Measurements from ENCODE around the gene NDUFS3.

The NDUFS3 gene

DNA sequence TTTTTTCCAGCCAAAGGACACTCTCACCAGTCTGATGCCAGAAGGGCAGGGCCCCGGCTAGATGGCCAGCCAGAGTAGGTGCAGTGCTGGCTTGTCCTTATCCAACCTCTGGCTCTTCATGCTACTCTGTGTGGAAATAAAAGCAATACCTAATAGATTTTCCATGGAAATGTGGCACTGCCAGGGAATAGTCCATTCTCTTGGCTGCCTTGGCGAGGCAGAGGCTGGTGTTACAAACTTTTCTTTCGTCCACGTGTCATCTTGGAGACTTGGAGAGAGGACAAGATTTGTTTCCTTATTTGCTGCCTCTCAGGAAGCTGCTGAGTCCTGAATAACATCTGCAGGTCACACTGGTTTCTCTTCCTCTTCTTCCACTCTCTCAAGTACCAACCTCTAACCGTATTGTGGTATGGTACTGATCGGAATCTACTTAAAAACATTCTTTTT lies 32.5 kb downstream of the NDUFS3 start:
- Mint-ChIP-seq H3K27me3 (no peaks in the 10 kb centered on the region), H3K27ac (peak overlapping the region; percentile 55), H3K4me3 (no peak overlapping the region), H3K9me3 (no peaks in the 10 kb centered on the region), H3K36me3 (ENCODE audit: low read depth) (peaks cover 65% of the 10 kb centered on the region), H3K4me1 (ENCODE audit: low read depth) (peaks cover 30% of the 10 kb centered on the region)
- intact Hi-C loops (cut with micrococcal nuclease), result loop anchor here (5.0 to 10.0 kb wide), 2 partner anchors 34 to 57 kb away; partner anchors contain the start of genes CELF1, KBTBD4 and NDUFS3

DNA sequence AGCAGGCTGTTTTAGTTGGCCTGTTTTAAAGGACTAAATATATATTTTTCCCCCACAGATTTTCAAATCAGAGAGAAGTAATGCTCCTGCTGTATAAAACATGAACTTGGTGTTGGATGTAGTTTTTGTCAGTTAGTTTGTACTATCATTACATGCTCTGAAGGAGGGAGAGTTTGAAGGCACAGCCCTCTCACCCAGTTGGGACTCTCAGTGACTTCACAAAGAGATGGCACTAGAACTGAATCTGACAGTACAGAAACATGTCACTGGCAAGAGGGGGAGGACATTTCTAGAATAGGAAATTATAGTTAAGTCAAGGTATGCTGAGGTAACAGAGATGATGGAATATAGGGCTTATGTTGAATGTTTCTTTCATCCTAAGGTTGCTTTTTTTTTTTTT lies 36.4 kb downstream of the NDUFS3 start:
- H3K36me3 Mint-ChIP-seq (ENCODE audit: low read depth), result peaks cover 64% of the 10 kb centered on the region
- H3K4me3 Mint-ChIP-seq, result no peak overlapping the region
- no peak overlapping the region for H3K27ac Mint-ChIP-seq
- intact Hi-C loops (cut with micrococcal nuclease), result loop anchor here (5.0 to 10.0 kb wide), 2 partner anchors 60 to 128 kb away; partner anchors contain the start of gene CELF1
- no peaks in the 10 kb centered on the region for H3K9me3 Mint-ChIP-seq
- no peaks in the 10 kb centered on the region for H3K27me3 Mint-ChIP-seq
- peaks cover 25% of the 10 kb centered on the region for H3K4me1 Mint-ChIP-seq (ENCODE audit: low read depth)

DNA sequence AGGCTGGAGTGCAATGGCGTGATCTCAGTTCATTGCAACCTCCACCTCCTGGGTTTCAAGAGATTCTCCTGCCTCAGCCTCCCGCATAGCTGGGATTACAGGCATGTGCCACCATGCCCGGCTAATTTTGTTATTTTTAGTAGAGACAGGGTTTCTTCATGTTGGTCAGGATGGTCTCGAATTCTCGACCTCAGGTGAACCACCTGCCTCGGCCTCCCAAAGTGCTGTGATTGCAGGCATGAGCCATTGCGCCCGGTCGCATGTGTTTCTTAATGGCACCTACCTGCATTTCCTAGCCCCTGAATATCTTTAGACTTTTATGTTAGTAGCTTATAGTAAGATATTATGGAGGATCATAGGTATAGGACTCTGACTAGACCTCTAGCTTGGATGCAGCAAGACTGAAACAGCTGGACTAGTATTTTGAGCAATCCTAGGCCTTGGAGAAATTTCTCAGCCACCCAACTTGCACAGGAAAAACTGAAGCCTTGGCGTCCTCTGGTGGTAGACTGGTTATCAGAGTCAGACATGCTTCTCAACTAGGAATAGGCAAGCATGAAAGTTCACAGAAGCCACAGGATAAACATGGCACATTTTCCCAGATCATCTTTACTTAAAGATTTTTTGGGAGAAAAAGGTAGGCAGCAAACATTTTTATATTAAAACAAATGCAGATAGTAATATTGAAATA lies 38.0 kb downstream of the NDUFS3 start:
- no peaks in the 10 kb centered on the region for H3K27me3 Mint-ChIP-seq
- intact Hi-C loops (cut with micrococcal nuclease), result loop anchor here (5.0 to 10.0 kb wide), 2 partner anchors 62 to 130 kb away; partner anchors contain the start of gene CELF1

DNA sequence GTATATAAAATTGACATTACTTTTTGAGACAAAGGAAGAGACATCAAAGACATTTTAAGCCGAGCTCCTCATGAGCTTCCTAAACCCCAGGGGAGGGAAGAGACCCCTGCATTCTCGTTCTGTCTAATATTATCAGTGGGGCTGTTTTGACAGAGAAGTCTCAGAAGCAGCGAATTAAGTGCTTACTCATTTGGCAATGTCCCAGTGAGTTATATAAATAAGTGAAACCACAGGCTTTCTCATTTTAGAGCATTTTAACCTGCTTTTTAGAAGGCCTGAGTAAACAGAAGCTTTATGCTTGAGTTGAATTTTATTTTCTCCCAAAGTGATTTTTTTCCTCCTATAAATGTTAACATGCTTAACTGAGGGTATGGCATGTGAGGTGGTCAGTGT lies 38.5 kb downstream of the NDUFS3 start:
- peaks cover 7% of the 10 kb centered on the region for H3K4me1 Mint-ChIP-seq (ENCODE audit: low read depth)
- intact Hi-C loops (cut with micrococcal nuclease), result loop anchor here (5.0 to 10.0 kb wide), 2 partner anchors 63 to 130 kb away; partner anchors contain the start of gene CELF1
- no peak overlapping the region for H3K27ac Mint-ChIP-seq
- no peaks in the 10 kb centered on the region for H3K9me3 Mint-ChIP-seq
- H3K4me3 Mint-ChIP-seq, result no peak overlapping the region
- no peaks in the 10 kb centered on the region for H3K27me3 Mint-ChIP-seq
- peaks cover 72% of the 10 kb centered on the region for H3K36me3 Mint-ChIP-seq (ENCODE audit: low read depth)

More for the DNA sequence above, 38.0 kb downstream of the NDUFS3 start:
- peaks cover 66% of the 10 kb centered on the region for H3K36me3 Mint-ChIP-seq (ENCODE audit: low read depth)
- no peak overlapping the region for H3K27ac Mint-ChIP-seq
- peaks cover 13% of the 10 kb centered on the region for H3K4me1 Mint-ChIP-seq (ENCODE audit: low read depth)
- no peaks in the 10 kb centered on the region for H3K9me3 Mint-ChIP-seq
- H3K4me3 Mint-ChIP-seq, result no peak overlapping the region

DNA sequence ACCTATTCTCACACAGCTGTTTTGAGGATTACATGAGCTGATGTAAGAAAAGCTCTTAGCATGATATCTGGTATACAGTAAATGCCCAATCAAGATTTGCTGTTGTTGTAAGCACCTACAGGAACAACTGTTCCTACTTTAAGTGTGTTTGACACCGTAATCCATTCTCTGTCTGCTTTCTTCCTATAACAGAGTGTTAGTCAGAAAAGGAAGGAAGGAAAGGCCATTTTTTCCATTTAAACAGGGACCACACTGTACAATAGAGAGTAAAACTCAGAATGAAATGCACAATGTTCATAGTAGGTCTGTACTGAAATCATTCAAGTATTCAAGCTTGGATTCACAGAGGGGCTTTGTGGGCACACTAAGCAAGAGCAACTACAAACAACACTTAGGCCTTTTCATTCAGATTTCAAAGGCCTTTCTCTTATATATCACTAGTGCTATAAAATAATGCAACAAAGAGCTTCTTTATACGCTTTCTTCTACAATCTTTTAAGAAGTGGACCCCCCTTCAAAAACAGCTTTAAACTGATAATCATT lies 42.0 kb downstream of the NDUFS3 start:
- no peak overlapping the region for H3K4me3 Mint-ChIP-seq
- H3K4me1 Mint-ChIP-seq (ENCODE audit: low read depth), result no peaks in the 10 kb centered on the region
- no peaks in the 10 kb centered on the region for H3K9me3 Mint-ChIP-seq
- H3K36me3 Mint-ChIP-seq (ENCODE audit: low read depth), result peaks cover 87% of the 10 kb centered on the region
- intact Hi-C loops (cut with micrococcal nuclease), result no loop called here
- no peaks in the 10 kb centered on the region for H3K27me3 Mint-ChIP-seq
- H3K27ac Mint-ChIP-seq, result no peak overlapping the region

DNA sequence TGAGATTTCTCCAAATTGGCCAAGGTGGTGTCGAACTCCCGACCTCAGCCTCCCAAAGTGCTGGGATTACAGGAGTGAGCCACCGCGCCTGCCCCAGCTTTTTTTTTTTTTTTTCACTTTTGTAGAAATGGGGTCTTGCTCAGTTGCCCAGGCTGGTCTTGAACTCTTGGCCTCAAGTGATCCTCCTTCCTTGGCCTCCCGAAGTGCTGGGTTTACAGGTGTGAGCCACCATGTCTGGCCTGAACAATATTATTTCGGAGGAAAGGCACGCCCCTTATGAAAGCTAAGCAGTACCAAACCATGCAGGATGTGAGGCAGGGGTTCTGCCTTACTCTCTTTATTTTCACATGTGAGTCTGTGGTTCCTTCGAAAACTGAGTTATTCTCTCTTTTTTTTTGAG lies 47.4 kb downstream of the NDUFS3 start:
- Mint-ChIP-seq H3K27me3 (no peaks in the 10 kb centered on the region), H3K36me3 (ENCODE audit: low read depth) (peaks cover 98% of the 10 kb centered on the region), H3K4me1 (ENCODE audit: low read depth) (no peaks in the 10 kb centered on the region), H3K27ac (no peak overlapping the region), H3K9me3 (no peaks in the 10 kb centered on the region), H3K4me3 (no peak overlapping the region)
- intact Hi-C loops (cut with micrococcal nuclease), result loop anchor here (5.0 kb wide), 1 partner anchor 319 kb away; no protein-coding TSS in a partner anchor

DNA sequence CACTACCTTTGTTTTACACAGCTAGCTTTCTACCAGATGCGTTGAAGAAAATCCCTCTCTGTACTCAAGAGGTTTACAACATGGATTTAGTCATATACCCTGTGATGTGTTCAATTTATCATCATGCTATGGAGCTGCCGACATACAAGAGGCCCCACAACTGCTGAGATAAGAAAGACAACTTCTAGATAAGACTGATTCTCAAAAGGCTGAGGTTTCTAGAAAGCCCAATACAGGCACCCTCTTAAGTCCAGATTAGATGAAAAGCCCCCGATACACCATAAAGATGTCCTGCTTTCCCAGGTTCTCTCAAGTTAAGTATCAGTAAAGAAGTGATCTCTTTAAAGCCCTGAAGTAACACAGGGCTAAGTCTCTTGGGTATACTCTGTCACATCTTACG lies 49.2 kb downstream of the NDUFS3 start:
- intact Hi-C loops (cut with micrococcal nuclease), result loop anchor here (5.0 kb wide), 1 partner anchor 321 kb away; no protein-coding TSS in a partner anchor
- Mint-ChIP-seq H3K9me3 (no peaks in the 10 kb centered on the region), H3K27me3 (no peaks in the 10 kb centered on the region), H3K36me3 (ENCODE audit: low read depth) (peaks cover 98% of the 10 kb centered on the region), H3K4me3 (no peak overlapping the region), H3K4me1 (ENCODE audit: low read depth) (no peaks in the 10 kb centered on the region), H3K27ac (no peak overlapping the region)

DNA sequence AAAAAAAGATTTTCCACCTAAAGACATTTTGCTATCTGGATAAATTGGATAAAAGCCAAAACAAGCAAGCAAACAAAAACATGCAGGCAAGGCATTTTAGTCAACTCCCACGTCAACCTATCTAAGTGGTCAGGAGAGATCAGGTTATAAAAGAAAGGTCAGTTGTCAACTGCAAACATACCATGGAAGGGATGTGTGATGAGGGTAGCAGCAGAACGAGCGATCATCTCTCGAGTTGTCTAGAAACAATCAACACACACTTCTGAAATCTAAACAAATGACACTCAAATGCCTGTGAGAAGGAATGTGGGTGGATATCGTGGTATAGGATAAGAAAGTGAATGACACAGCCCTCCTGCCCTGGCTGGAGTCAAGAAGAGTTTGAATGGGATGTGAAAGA lies 52.6 kb downstream of the NDUFS3 start:
- Mint-ChIP-seq H3K27ac (no peak overlapping the region), H3K4me1 (ENCODE audit: low read depth) (no peaks in the 10 kb centered on the region), H3K4me3 (no peak overlapping the region), H3K27me3 (no peaks in the 10 kb centered on the region), H3K9me3 (no peaks in the 10 kb centered on the region), H3K36me3 (ENCODE audit: low read depth) (peaks cover 98% of the 10 kb centered on the region)
- intact Hi-C loops (cut with micrococcal nuclease), result no loop called here
